ENCODE data around the gene ALG12. TPM values are rescaled to one million over a fixed set of nuclear protein-coding genes. Genes with fewer than 3 reads are reported as not detected.

Gene ALG12
- polyA plus RNA-seq, 3 donors from 2014 or later = 11.7 to 26.6 (median 12.6) TPM

DNA sequence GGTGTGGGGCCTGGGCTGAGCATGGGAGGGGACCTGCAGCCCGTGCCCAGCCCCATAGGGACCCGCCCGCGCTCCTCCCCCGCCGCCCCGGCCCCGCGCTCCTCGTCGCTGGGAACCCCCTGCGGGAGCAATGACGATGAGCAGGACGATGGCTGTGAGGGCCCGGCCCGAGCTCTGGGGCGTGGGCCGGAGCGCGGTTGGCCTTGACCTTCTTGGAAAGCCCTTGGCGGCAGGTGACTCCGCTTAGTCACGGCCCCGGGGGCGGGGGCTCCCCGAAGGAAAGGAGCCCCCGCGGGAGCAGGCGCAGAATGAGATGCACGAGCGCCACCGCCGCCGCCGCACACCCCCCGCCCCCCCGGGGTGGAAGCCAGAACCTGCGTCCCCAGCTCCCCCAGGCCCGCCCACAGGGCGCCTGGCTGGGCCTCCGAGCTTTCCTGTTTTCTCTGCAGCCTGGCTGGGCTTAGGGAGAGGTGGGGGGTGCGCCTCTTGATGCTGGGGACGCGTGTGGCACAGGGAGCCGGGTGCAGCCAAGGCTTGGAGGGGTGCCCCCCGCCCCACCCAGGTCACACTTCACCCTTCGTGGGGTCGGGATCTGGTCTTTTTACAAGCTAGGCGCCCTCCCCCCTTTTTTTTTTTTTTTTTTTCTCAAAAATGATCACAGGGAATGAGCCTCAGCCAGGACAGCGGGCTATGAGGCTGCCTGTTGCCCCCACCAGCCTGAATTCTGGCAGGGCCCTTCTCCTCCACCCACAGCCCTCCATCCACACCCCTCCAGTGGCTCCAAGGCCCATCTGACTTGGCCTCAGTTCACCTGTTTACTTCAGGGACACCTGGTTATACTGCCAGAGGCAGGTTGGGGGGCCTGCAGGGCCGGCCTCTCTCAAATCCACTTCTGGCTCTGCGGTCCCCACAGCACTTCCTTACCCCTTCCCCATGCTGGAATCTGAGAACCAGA is 18.1 kb upstream of the ALG12 start:
- no peaks in the 10 kb centered on the region for H3K36me3 Mint-ChIP-seq
- peak; percentile 75 to 84 (median 81) for DNase-seq
- H3K9me3 Mint-ChIP-seq = no peaks in the 10 kb centered on the region
- H3K27ac Mint-ChIP-seq = peak overlapping the region in 5 of 6 donors; percentile 21 to 84 (median 65)
- H3K27me3 Mint-ChIP-seq (ENCODE audit: low read depth in 3 of 3) = peaks cover 0 to 3% (median 2%) of the 10 kb centered on the region in 3 donors
- peak overlapping the region; percentile 46 to 63 (median 61) for H3K4me3 Mint-ChIP-seq
- peaks cover 6 to 10% of the 10 kb centered on the region in 2 donors for H3K4me1 Mint-ChIP-seq

DNA sequence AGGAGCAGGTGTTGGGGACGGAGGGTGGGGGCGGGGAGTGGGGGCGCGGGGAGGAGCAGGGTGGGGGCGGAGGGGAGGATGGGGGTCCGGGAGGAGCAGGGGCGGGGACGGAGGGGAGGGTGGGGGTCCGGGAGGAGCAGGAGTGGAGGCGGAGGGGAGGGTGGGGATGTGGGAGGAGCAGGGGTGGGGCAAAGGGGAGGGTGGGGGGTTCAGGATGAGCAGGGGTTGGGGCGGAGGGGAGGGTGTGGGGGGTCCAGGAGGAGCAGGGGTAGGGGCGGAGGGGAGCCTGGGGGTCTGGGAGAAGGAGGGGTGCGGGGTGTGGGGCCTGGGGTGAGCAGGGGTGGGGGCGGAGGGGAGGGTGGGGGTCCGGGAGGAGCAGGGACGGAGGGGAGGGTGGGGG is 17.3 kb upstream of the ALG12 start:
- H3K4me1 Mint-ChIP-seq = peaks cover 12 to 17% of the 10 kb centered on the region in 2 donors
- H3K9me3 Mint-ChIP-seq = no peaks in the 10 kb centered on the region
- H3K27me3 Mint-ChIP-seq (ENCODE audit: low read depth in 3 of 3) = peaks cover 0 to 2% (median under 1%) of the 10 kb centered on the region in 3 donors
- H3K36me3 Mint-ChIP-seq = no peaks in the 10 kb centered on the region
- peak overlapping the region in 3 of 5 donors; percentile 10 to 51 (median 51) for H3K4me3 Mint-ChIP-seq
- peak overlapping the region in 3 of 6 donors; percentile 21 to 65 (median 28) for H3K27ac Mint-ChIP-seq
- no peak for DNase-seq

DNA sequence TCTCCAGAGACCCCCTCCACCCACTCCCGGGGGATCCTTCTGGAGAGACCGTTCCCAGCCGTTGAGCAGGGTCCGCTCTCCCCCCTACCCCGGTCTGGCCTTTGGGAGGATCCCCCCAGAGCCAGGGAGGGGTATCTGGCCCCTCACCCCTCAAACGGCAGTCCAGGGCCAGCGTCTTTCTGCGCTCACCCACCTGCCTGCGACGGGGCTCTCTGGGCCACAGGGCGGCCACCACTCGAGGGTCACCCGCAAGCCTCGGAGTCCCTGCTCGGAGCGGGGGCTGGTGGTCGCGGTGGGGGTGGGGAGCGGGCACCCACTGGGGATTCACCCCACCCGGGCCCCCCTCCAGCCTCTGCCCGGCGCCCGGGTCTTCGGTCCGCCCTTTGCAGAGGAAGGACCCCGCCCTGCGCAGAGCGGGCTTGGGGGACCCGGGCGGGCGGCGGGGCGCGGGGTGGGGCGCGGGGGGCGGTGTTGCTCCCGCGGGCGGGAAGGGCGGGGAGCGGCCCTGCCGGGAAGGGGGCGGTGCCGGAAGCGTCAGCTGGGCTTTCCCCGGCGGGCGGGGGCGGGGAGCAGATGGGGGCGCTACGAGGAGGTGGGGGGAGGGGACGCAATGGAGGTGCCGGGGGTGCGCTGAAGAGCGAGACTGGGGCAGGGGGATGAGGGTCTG is 16.8 kb upstream of the ALG12 start:
- peak overlapping the region in 2 of 6 donors; percentile 28 to 62 for H3K27ac Mint-ChIP-seq
- no peaks in the 10 kb centered on the region for H3K9me3 Mint-ChIP-seq
- H3K27me3 Mint-ChIP-seq (ENCODE audit: low read depth in 3 of 3) = peaks cover 0 to 2% (median 0%) of the 10 kb centered on the region in 3 donors
- H3K4me1 Mint-ChIP-seq = peaks cover 12 to 17% of the 10 kb centered on the region in 2 donors
- H3K36me3 Mint-ChIP-seq = no peaks in the 10 kb centered on the region
- peak overlapping the region in 2 of 5 donors; percentile 24 to 26 for H3K4me3 Mint-ChIP-seq
- peak; percentile 56 to 61 (median 57) for DNase-seq

GRCh38 chr22:49934160-49934890 is 16.1 kb upstream of the ALG12 start:
- Mint-ChIP-seq H3K4me1 (peaks cover 12 to 17% of the 10 kb centered on the region in 2 donors), H3K36me3 (no peaks in the 10 kb centered on the region), H3K9me3 (no peaks in the 10 kb centered on the region), H3K27ac (peak overlapping the region in 5 of 6 donors; percentile 12 to 85 (median 67)), H3K4me3 (peak overlapping the region; percentile 7 to 53 (median 27)), H3K27me3 (ENCODE audit: low read depth in 3 of 3) (peaks cover 0 to 2% (median 0%) of the 10 kb centered on the region in 3 donors)
- DNase-seq = peak; percentile 57 to 68 (median 63)

GRCh38 chr22:49933236-49934159 is 15.3 kb upstream of the ALG12 start:
- Mint-ChIP-seq H3K4me1 (peaks cover 12 to 17% of the 10 kb centered on the region in 2 donors), H3K9me3 (no peaks in the 10 kb centered on the region), H3K36me3 (no peaks in the 10 kb centered on the region), H3K27me3 (ENCODE audit: low read depth in 3 of 3) (peaks cover 0 to 2% (median 0%) of the 10 kb centered on the region in 3 donors), H3K4me3 (peak overlapping the region in 3 of 5 donors; percentile 27 to 53 (median 48)), H3K27ac (peak overlapping the region; percentile 12 to 85 (median 72))
- no peak for DNase-seq

DNA sequence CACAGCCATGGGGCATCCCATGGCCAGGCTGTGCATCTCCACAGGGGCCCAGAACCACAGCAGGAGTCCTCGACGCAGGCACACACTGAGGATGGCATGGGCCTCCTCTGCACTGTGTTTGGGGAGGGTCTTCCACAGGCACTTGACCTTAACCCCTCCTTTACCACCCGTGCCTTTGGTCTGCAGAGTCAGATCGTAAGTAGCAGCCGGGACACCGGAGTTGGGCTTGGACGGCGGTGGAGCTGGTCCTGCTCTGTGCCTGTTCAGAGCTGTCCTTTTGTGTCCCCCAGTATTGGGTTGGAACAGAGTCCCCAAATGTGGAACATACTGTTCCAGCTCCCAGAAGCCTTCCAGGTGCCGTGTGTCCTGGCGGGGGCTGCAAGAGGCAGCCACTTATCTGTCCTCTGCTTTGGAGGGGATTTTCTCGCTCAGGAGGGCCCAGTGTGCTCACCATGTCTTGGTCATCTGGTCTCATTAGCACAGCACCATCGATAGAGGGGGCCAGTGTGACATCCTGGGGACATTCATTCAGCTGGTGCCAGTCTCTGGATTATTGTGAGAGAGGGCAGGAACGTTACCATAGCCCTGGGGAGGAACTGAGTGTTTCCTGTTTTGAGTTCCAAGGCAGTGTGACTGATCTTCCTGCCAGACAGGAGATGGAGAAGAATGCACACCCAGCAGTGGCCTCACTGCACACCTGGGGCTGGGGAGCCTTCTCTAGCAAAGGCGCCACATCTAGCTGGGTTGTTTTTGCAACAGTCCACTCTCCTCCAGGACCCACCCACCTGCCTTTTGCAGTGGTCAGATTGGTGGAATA is 12.6 kb upstream of the ALG12 start:
- peak overlapping the region; percentile 7 to 73 (median 56) for H3K27ac Mint-ChIP-seq
- H3K36me3 Mint-ChIP-seq = peaks cover 0 to 4% (median 0%) of the 10 kb centered on the region in 3 donors
- peak; percentile 31 to 35 (median 32) for DNase-seq
- no peaks in the 10 kb centered on the region for H3K9me3 Mint-ChIP-seq
- peaks cover 19 to 26% of the 10 kb centered on the region in 2 donors for H3K4me1 Mint-ChIP-seq
- H3K27me3 Mint-ChIP-seq (ENCODE audit: low read depth in 3 of 3) = peaks cover 0 to 10% (median 2%) of the 10 kb centered on the region in 3 donors
- peak overlapping the region in 1 of 5 donors; percentile 44 for H3K4me3 Mint-ChIP-seq

GRCh38 chr22:49929994-49930575 is 11.8 kb upstream of the ALG12 start:
- peaks cover 5 to 13% (median 6%) of the 10 kb centered on the region in 3 donors for H3K27me3 Mint-ChIP-seq (ENCODE audit: low read depth in 3 of 3)
- H3K9me3 Mint-ChIP-seq = no peaks in the 10 kb centered on the region
- peaks cover 0 to 10% (median 2%) of the 10 kb centered on the region in 3 donors for H3K36me3 Mint-ChIP-seq
- no peak overlapping the region for H3K27ac Mint-ChIP-seq
- H3K4me1 Mint-ChIP-seq = peaks cover 26 to 33% of the 10 kb centered on the region in 2 donors
- no peak for DNase-seq
- no peak overlapping the region for H3K4me3 Mint-ChIP-seq

DNA sequence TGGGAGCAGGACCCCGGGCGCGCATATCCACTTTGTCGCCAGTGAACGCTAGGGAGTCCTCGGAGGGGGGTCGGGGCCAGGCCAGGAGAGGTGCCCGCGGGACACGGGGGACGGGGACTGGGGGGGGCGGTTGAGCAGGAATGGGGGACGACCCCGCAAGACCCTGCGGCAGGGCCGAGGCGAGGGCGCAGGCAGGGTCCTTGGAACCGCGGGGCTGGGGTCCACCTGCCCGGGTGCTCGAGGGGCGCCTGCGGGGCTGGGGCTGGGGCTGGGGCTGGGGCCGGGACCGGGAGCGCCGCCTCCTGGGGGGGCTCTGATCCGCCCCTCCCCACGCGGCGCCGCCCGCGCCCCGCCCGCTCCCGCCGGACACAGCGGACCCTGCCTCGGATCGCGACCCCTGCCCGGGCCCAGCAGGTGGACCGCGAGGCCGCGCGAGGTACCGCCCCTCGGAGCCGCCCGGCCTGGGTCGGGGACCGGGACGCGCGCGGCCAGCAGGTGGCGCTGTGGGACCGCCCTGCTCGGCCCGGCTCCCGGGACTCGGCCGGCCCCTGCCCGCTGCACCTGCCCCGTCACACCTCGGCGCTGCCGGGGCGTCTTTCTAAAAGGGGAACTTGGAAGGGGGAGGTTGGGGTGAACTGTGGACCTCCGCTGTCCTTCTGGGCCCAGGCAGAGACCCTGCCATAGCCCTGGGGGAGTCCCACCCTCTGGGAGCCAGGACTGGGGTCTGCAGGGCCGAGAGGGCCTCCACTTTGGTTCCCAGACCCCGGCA is 11.2 kb upstream of the ALG12 start:
- H3K27ac Mint-ChIP-seq = no peak overlapping the region
- peaks cover 6 to 14% (median 7%) of the 10 kb centered on the region in 3 donors for H3K27me3 Mint-ChIP-seq (ENCODE audit: low read depth in 3 of 3)
- H3K36me3 Mint-ChIP-seq = peaks cover 0 to 12% (median 3%) of the 10 kb centered on the region in 3 donors
- peaks cover 28 to 34% of the 10 kb centered on the region in 2 donors for H3K4me1 Mint-ChIP-seq
- H3K4me3 Mint-ChIP-seq = no peak overlapping the region
- peak; percentile 74 to 78 (median 77) for DNase-seq
- H3K9me3 Mint-ChIP-seq = no peaks in the 10 kb centered on the region

DNA sequence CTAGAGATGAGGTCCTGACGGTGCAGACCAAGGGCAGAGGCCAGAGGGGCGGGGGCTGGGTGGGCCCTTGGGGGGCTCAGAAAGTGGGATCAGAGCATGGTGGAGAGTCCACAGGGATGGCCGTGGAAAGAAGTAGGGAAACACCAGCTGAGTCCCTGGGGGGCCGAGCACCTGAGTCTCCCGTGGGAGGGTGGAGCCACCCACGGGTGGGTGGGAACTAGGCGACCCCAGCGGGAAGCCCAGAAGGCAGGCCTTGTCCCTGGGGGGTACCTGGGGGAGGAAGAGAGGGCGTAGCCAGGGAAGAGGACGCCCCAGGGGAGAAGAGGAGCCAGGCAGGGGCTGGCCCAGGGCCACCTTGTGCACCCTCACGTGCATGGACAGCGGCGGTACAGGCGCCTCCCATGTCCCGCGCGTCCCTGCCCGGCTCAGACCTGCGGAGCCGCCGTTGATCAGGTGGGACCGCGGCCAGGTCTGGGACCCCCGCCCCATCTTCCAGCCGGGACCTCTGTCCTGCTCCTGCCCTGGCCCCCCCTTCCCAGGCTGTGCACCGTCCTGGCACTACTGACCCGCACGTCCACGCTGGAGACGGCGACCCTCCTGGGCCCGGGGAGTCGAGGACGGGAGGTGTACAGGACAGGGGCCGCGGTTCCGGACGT is 10.4 kb upstream of the ALG12 start:
- no peak overlapping the region for H3K4me3 Mint-ChIP-seq
- H3K27ac Mint-ChIP-seq = no peak overlapping the region
- H3K27me3 Mint-ChIP-seq (ENCODE audit: low read depth in 3 of 3) = peaks cover 6 to 14% (median 8%) of the 10 kb centered on the region in 3 donors
- DNase-seq = no peak
- peaks cover 28 to 32% of the 10 kb centered on the region in 2 donors for H3K4me1 Mint-ChIP-seq
- H3K36me3 Mint-ChIP-seq = peaks cover 2 to 12% (median 3%) of the 10 kb centered on the region in 3 donors
- no peaks in the 10 kb centered on the region for H3K9me3 Mint-ChIP-seq

GRCh38 chr22:49928185-49928495 is 9.9 kb upstream of the ALG12 start:
- no peak for DNase-seq
- H3K4me1 Mint-ChIP-seq = peaks cover 26 to 30% of the 10 kb centered on the region in 2 donors
- peaks cover 3 to 16% (median 7%) of the 10 kb centered on the region in 3 donors for H3K36me3 Mint-ChIP-seq
- H3K27me3 Mint-ChIP-seq (ENCODE audit: low read depth in 3 of 3) = peaks cover 6 to 14% (median 8%) of the 10 kb centered on the region in 3 donors
- H3K9me3 Mint-ChIP-seq = no peaks in the 10 kb centered on the region
- no peak overlapping the region for H3K4me3 Mint-ChIP-seq
- H3K27ac Mint-ChIP-seq = no peak overlapping the region
